Stimulated activated CD8-positive, alpha-beta memory T cell treated with anti-CD3 and anti-CD28 coated beads, Interleukin-12 subunit alpha, Interleukin-12 subunit beta, amount 100 ng/mL, for 1 hour (primary cell): Measurements from ENCODE around the gene SPATA18.
"Not testable (repeated sequence)": the region's sequence is repeated elsewhere in the genome, so short reads cannot be mapped to it uniquely, and the experiment has no call there.

Experiments used
- DNase-seq: peaks from one replicate; pipeline ENCODE4 v3.0.0-alpha.2; 2020; ENCODE audit warnings: low read depth

The SPATA18 gene

GRCh38 chr4:52051615-52052474, 741 bp downstream of the SPATA18 start:
- no peak for DNase-seq

- no peak for DNase-seq
Measured at GRCh38 chr4:52052475-52052780, 1.3 kb downstream of the SPATA18 start.

GRCh38 chr4:52054254-52054653, 3.1 kb downstream of the SPATA18 start:
- no peak for DNase-seq

- DNase-seq, result no peak
Measured at GRCh38 chr4:52057196-52057595, 6.1 kb downstream of the SPATA18 start.

- DNase-seq, result no peak
Measured at GRCh38 chr4:52058275-52058674, 7.2 kb downstream of the SPATA18 start.

- DNase-seq, result no peak
Measured at GRCh38 chr4:52059372-52059771, 8.3 kb downstream of the SPATA18 start.

- DNase-seq, result no peak
Measured at GRCh38 chr4:52069571-52069970, 18.5 kb downstream of the SPATA18 start.

- no peak for DNase-seq
Measured at GRCh38 chr4:52071791-52072546, 20.9 kb downstream of the SPATA18 start.

GRCh38 chr4:52076731-52077130, 25.6 kb downstream of the SPATA18 start:
- no peak for DNase-seq

- DNase-seq, result no peak
Measured at GRCh38 chr4:52079659-52080058, 28.6 kb downstream of the SPATA18 start.

- DNase-seq, result no peak
Measured at GRCh38 chr4:52081216-52081615, 30.1 kb downstream of the SPATA18 start.

- not testable (repeated sequence) for DNase-seq
Measured at GRCh38 chr4:52086425-52086824, 35.3 kb downstream of the SPATA18 start.

GRCh38 chr4:52091801-52092200, 40.7 kb downstream of the SPATA18 start:
- no peak for DNase-seq

- no peak for DNase-seq
Measured at GRCh38 chr4:52093466-52093865, 42.4 kb downstream of the SPATA18 start.

GRCh38 chr4:52094376-52095145, 43.5 kb downstream of the SPATA18 start:
- DNase-seq, result no peak

GRCh38 chr4:52095374-52095773, 44.3 kb downstream of the SPATA18 start:
- no peak for DNase-seq

- DNase-seq, result no peak
Measured at GRCh38 chr4:52096048-52096447, 44.9 kb downstream of the SPATA18 start.

GRCh38 chr4:52098618-52099017, 47.5 kb downstream of the SPATA18 start:
- no peak for DNase-seq

GRCh38 chr4:52099860-52100461, 48.9 kb downstream of the SPATA18 start:
- DNase-seq, result no peak

GRCh38 chr4:52102587-52102986, 51.5 kb downstream of the SPATA18 start:
- DNase-seq, result no peak

- no peak for DNase-seq
Measured at GRCh38 chr4:52103319-52103718, 52.2 kb downstream of the SPATA18 start.

GRCh38 chr4:52105276-52105675, 54.2 kb downstream of the SPATA18 start:
- DNase-seq, result no peak
